Measurements from ENCODE around the gene LGALS4.

LGALS4 gene

DNA sequence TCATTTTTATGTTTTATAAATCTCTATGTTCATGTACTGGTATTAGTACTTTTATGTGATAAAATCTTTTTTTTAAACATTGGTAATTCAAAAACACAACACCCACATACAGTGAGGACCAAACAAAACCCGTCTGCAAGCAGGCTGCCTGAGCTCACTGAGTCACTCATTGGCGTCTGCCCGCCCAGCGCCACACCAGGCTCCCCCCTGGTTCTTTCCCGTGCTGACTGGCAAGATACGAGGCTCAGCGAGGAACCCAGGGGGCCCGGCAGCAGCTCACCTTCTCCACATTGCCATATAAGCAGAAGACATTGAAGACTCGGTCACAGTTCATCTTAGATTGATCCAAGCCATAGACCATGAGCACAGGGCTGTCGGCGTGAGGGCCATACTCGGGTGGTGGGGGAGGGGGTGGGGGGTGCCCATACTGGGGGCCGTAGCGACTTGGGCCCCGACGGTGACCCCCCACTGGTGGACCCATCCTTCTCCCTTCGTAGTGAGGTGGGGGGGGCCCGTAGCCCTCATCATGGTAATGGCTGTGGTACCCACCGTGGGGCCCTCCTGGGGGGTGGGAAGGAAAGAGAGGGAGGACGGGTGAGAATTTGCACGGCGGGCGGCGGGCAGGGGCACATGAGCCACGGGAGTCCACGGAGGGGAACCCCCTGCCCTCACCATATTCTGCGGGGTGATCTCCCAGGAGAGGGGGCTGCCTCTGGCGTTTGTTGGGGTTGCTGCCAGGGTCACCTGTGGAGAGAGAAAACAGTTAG, 27.3 kb upstream of the LGALS4 start:
- no peak overlapping the region for H3K4me3 ChIP-seq (ENCODE audit: low read depth, low read length)
- TF ChIP-seq, protein P1, sequence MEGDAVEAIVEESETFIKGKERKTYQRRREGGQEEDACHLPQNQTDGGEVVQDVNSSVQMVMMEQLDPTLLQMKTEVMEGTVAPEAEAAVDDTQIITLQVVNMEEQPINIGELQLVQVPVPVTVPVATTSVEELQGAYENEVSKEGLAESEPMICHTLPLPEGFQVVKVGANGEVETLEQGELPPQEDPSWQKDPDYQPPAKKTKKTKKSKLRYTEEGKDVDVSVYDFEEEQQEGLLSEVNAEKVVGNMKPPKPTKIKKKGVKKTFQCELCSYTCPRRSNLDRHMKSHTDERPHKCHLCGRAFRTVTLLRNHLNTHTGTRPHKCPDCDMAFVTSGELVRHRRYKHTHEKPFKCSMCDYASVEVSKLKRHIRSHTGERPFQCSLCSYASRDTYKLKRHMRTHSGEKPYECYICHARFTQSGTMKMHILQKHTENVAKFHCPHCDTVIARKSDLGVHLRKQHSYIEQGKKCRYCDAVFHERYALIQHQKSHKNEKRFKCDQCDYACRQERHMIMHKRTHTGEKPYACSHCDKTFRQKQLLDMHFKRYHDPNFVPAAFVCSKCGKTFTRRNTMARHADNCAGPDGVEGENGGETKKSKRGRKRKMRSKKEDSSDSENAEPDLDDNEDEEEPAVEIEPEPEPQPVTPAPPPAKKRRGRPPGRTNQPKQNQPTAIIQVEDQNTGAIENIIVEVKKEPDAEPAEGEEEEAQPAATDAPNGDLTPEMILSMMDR (IDR thresholded peaks at IDR 0.05; ENCODE audit: low read depth, low read length), result no peak
- H3K9me3 ChIP-seq, result no peaks in the 10 kb centered on the region
- H3K36me3 ChIP-seq, result peaks cover 96% of the 10 kb centered on the region
- H3K4me1 ChIP-seq, result peaks cover 52% of the 10 kb centered on the region
- DNase-seq, result peak; percentile 63
- no peaks in the 10 kb centered on the region for H3K27me3 ChIP-seq

DNA sequence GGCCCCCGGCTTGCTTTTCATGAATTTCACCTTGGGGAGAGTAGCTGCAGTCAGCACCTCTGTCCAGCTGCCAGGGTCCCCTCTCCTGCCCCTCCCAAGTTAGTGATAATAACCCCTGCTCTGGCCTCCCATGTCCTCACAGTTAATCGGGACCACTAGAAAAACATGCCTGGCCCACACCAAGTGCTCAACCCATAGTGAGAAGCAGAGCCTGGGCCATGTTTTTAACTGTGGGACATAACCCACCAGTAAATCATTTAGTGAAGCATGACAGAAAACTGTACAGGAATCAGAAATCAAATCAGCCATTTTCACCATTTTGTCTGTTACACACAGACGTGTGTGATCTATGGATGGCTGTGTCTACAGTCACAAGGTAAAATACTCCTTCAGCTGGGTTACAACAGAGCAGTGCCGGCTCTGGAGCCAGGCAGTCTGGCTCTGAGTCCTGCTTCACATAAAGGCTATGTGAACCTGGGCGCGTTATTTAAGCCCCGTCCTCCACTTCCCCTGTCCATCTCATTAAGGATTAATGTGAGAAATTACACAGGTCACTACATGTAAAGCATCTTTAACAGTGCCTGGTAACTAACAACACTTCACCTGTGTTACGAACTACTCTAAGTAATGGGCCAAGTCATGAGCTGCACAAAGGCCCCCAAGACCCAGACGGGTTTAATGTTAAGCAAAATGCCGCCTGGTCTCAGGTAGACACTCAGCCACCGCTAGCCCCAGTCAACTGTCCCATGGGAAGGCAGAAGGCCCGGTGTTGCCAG, 26.4 kb upstream of the LGALS4 start:
- TF ChIP-seq, protein P1 (IDR thresholded peaks at IDR 0.05; ENCODE audit: low read depth, low read length), result no peak
- H3K4me3 ChIP-seq (ENCODE audit: low read depth, low read length), result no peak overlapping the region
- DNase-seq, result no peak
- H3K9me3 ChIP-seq, result no peaks in the 10 kb centered on the region
- H3K4me1 ChIP-seq, result peaks cover 52% of the 10 kb centered on the region
- H3K27me3 ChIP-seq, result no peaks in the 10 kb centered on the region
- H3K36me3 ChIP-seq, result peaks cover 88% of the 10 kb centered on the region

DNA sequence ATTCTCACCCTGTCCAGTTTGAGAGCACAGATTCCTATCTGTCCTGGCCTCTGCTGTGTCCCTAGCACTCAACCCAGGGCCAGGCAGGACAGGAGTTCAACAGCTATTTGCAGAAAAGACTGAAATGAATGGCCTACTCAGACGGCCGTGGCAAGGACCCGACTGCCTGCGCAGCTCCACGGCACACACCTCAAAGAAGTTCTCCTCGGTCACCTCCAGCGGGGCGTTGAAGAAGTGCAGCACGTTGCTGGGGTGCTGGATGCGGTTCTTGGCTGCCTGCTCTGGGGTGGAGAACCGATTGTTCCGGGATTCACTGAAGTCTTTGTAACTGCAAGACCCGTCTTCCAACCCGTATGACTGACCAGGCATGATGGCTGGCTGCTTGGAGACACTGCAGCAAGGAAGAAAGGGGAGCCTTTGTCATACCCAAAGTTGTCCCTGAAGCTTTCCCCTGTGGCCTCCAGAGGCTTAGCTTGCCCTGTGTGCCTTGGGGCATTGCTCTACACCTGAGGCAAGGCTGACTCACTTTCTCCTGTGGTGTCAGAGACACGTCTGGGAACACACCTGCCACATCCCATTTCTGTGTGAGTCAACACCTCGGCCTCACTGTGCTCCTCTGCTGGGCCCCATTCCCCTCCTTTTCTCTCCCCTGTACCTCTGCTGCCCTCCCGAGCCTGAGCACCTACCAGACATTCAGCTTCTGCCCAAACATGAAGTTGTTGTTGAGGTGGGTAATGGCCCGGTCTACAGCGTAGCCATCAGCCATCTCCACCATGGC, 25.7 kb upstream of the LGALS4 start:
- TF ChIP-seq, protein P1 (IDR thresholded peaks at IDR 0.05; ENCODE audit: low read depth, low read length), result no peak
- Histone ChIP-seq H3K27me3 (no peaks in the 10 kb centered on the region), H3K36me3 (peaks cover 80% of the 10 kb centered on the region), H3K9me3 (no peaks in the 10 kb centered on the region), H3K4me1 (peaks cover 52% of the 10 kb centered on the region), H3K4me3 (ENCODE audit: low read depth, low read length) (peak overlapping the region; percentile 8; the same call in 1 of the 2 replicates)
- DNase-seq, result peak; percentile 36

DNA sequence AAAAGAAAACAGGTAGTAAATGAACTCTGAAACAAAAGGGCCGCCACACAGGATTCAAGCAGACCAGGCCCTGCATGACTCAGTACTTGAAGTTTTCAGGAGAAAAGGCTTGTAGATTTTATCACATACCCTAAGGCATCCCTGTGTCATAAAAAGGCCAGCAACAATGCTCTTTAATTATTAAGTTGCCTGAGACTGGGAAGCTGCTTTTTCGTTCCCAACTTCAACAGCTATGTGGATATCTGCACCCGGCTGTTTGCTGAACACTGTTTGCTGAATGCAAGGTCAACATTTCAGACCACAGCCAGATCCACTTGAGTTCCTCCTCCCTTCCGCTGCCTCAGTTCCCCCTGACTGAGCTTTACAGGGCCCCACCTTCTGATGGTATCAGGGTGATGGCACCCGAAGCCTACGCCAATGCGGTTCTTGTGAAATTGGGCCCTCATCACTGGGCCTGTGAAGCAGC, 24.9 kb upstream of the LGALS4 start:
- no peaks in the 10 kb centered on the region for H3K9me3 ChIP-seq
- H3K4me1 ChIP-seq, result peaks cover 52% of the 10 kb centered on the region
- peaks cover 73% of the 10 kb centered on the region for H3K36me3 ChIP-seq
- peak; percentile 49 for DNase-seq
- H3K27me3 ChIP-seq, result no peaks in the 10 kb centered on the region
- TF ChIP-seq, protein P1 (IDR thresholded peaks at IDR 0.05; ENCODE audit: low read depth, low read length), result no peak
- H3K4me3 ChIP-seq (ENCODE audit: low read depth, low read length), result peak overlapping the region; percentile 8; the same call in 1 of the 2 replicates

DNA sequence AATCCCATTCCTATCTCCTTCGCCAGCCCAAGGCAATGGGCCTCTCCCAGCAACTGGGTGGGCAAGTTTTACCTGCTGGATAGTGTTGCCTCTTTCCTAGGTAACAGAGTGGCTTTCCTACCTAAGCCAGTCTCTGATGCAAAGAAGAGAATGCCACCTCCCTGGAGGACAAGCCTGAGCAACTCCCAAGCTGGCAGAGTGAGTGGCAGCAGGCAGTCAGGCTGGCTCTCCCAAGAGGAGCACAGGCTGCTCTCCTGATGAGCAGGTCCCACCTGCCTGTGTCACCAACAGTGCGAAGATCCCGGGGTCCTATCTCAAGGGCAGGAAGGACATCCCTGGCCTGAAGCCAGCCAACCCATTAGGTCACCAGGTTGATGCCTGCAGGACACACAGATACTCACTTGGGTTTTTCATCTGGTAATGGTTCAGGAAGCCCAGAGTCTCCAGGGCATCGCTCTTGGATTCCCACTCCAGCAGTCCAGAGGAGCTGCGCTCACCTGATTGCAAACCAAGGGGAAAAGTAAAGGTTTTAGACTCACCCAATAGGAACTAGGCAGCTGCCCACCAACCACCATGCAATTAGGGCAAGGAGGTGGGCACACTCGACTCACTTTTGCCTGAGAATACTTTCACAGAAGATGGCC, 24.4 kb upstream of the LGALS4 start:
- Histone ChIP-seq H3K9me3 (no peaks in the 10 kb centered on the region), H3K4me1 (peaks cover 52% of the 10 kb centered on the region), H3K36me3 (peaks cover 67% of the 10 kb centered on the region), H3K27me3 (no peaks in the 10 kb centered on the region), H3K4me3 (ENCODE audit: low read depth, low read length) (no peak overlapping the region)
- DNase-seq, result peak; percentile 86
- TF ChIP-seq, protein P1 (IDR thresholded peaks at IDR 0.05; ENCODE audit: low read depth, low read length), result no peak

All from BE2C (cell line).